PC-3 (cell line): ENCODE measurements around the gene IWS1. TPM values are rescaled to one million over a fixed set of nuclear protein-coding genes. Genes with fewer than 3 reads are reported as not detected.
A peak's percentile ranks its signal among the peaks of the same experiment; 100 is the strongest.

Experiments used
- ATAC-seq: fragments of 200-7000 bp; cut with Tn5 transposase; 2 replicates; pipeline ENCODE4 v1.9.1; 2020; ENCODE audit warnings: mild to moderate bottlenecking, moderate library complexity
- BruUV-seq: library from RNA; stranded (reverse); fragments of 400-500 nt; replicated peaks from 2 replicates; lab custom pipeline; 2021; lab: Mats Ljungman, UMichigan
- CTCF ChIA-PET: fragments of 300-600 bp; sonication (Branson Sonifier 250); formaldehyde crosslinking; loops from one replicate; lab custom pipeline; 2022; ENCODE audit warnings: antibody characterized with exemption; lab: Charles Lee
- POLR2A ChIA-PET: fragments of 300-600 bp; sonication (Branson Sonifier 250); formaldehyde crosslinking; loops from one replicate; lab custom pipeline; 2022; ENCODE audit warnings: antibody characterized with exemption; ENCODE audit not compliant: unreplicated experiment; lab: Charles Lee
- DNase-seq: peaks from one replicate; pipeline ENCODE4 v3.0.0-alpha.2; 2015
- H2AFZ ChIP-seq: fragments of 300-600 bp; sonication (generic); 2 replicates; pipeline ENCODE4 v1.6.0; 2016; ENCODE audit warnings: antibody characterized with exemption, low read length
- H3F3A ChIP-seq: fragments of 300-600 bp; sonication (generic); one replicate; pipeline ENCODE4 v1.6.0; 2017; ENCODE audit warnings: antibody characterized with exemption, low read length, control low read depth, mild to moderate bottlenecking; ENCODE audit not compliant: unreplicated experiment
- H3K27ac ChIP-seq: fragments of 300-600 bp; sonication (generic); 2 replicates; pipeline ENCODE4 v1.5.1; 2016; ENCODE audit warnings: mild to moderate bottlenecking, low read length
- H3K27me3 ChIP-seq: fragments of 300-600 bp; sonication (generic); 2 replicates; pipeline ENCODE4 v1.6.1; 2016; ENCODE audit warnings: low read length, mixed read lengths
- H3K36me3 ChIP-seq: fragments of 300-600 bp; sonication (generic); 2 replicates; pipeline ENCODE4 v1.6.1; 2016; ENCODE audit warnings: low read depth, mixed run types, low read length, mixed read lengths
- H3K4me1 ChIP-seq: fragments of 300-600 bp; sonication (generic); 2 replicates; pipeline ENCODE4 v1.5.1; 2016; ENCODE audit warnings: low read length; ENCODE audit not compliant: insufficient read depth
- H3K4me2 ChIP-seq: fragments of 300-600 bp; sonication (generic); 2 replicates; pipeline ENCODE4 v1.6.0; 2016; ENCODE audit warnings: low read length
- H3K4me3 ChIP-seq: fragments of 300-600 bp; sonication (generic); 2 replicates; pipeline ENCODE4 v1.5.1; 2016; ENCODE audit warnings: mild to moderate bottlenecking, low read length, mixed read lengths
- H3K79me2 ChIP-seq: fragments of 300-600 bp; sonication (generic); 2 replicates; pipeline ENCODE4 v1.6.1; 2017; ENCODE audit warnings: low read length, mixed read lengths
- H3K9ac ChIP-seq: fragments of 300-600 bp; sonication (generic); 2 replicates; pipeline ENCODE4 v1.6.0; 2016; ENCODE audit warnings: mild to moderate bottlenecking, low read length
- H3K9me2 ChIP-seq: fragments of 300-600 bp; sonication (generic); replicated peaks from 2 replicates; pipeline ENCODE4 v1.6.1; 2016; ENCODE audit warnings: mixed run types, low read length, mixed read lengths
- H3K9me3 ChIP-seq: fragments of 300-600 bp; sonication (generic); 2 replicates; pipeline ENCODE4 v1.6.1; 2016; ENCODE audit warnings: low read length, mixed read lengths
- H4K20me1 ChIP-seq: fragments of 300-600 bp; sonication (generic); 2 replicates; pipeline ENCODE4 v1.6.1; 2016; ENCODE audit warnings: low read length, mixed read lengths
- CTCF ChIP-seq: fragments of 300-600 bp; sonication (generic); conservative IDR thresholded peaks from 2 replicates; pipeline ENCODE4 v1.5.1; 2017; ENCODE audit warnings: antibody characterized with exemption, low read depth, mild to moderate bottlenecking, low read length
- EZH2 ChIP-seq: fragments of 300-600 bp; sonication (generic); IDR thresholded peaks from one replicate; pipeline ENCODE4 v1.6.1; 2017; ENCODE audit warnings: antibody characterized with exemption, mild to moderate bottlenecking, low read length; ENCODE audit not compliant: unreplicated experiment
- EZH2phosphoT487 ChIP-seq: fragments of 300-600 bp; sonication (generic); IDR thresholded peaks from 2 replicates; pipeline ENCODE4 v1.6.1; 2018; ENCODE audit warnings: mild to moderate bottlenecking, antibody characterized with exemption, low read length, borderline replicate concordance
- intact Hi-C: fragments of 100-400 bp; cut with micrococcal nuclease; formaldehyde crosslinking; loops from 2 replicates; pipeline ENCODE4 v1.9.0; 2023
- total RNA-seq: library from RNA; depleted of rRNA; stranded (reverse); fragments of >200 nt; gene quantifications from 2 replicates; pipeline ENCODE4 v1.2.3, GENCODE V29; 2014

Gene IWS1
- total RNA-seq, 1 experiment from 2014 or later, result 51.4 TPM

GRCh38 chr2:127454595-127455565 is 71.4 kb downstream of the IWS1 start:
- H3K27ac ChIP-seq, result no peak overlapping the region
- no peak overlapping the region for H2AFZ ChIP-seq
- H3K9me2 ChIP-seq, result no peaks in the 10 kb centered on the region
- no peak for TF ChIP-seq EZH2phosphoT487
- no peak for TF ChIP-seq CTCF
- no peak for TF ChIP-seq EZH2
- ATAC-seq, result peak; percentile 80
- H3K9me3 ChIP-seq, result no peaks in the 10 kb centered on the region
- H3K4me2 ChIP-seq, result peak overlapping the region; percentile 44
- peak; percentile 49 for DNase-seq
- no peaks in the 10 kb centered on the region for H3K79me2 ChIP-seq
- H3K4me1 ChIP-seq, result peaks cover 13% of the 10 kb centered on the region
- no peak overlapping the region for H3K9ac ChIP-seq
- H3F3A ChIP-seq, result no peaks in the 10 kb centered on the region
- POLR2A ChIA-PET, result interaction anchor here (0.5 kb wide), 1 partner anchor 31 kb away, joined by 4 read pairs; no protein-coding TSS in a partner anchor
- H4K20me1 ChIP-seq, result no peaks in the 10 kb centered on the region
- intact Hi-C loops, result loop anchor here (2.0 kb wide), 1 partner anchor 24 kb away; no protein-coding TSS in a partner anchor
- CTCF ChIA-PET, result no interaction called here
- H3K4me3 ChIP-seq, result no peak overlapping the region
- BruUV-seq, result no TSS peak
- H3K36me3 ChIP-seq, result no peaks in the 10 kb centered on the region
- no peaks in the 10 kb centered on the region for H3K27me3 ChIP-seq

- Histone ChIP-seq H3K9ac (no peak overlapping the region), H3K9me2 (no peaks in the 10 kb centered on the region), H3K4me2 (no peak overlapping the region), H3K4me3 (no peak overlapping the region), H3K79me2 (no peaks in the 10 kb centered on the region), H3F3A (no peaks in the 10 kb centered on the region), H3K27ac (no peak overlapping the region), H4K20me1 (no peaks in the 10 kb centered on the region), H3K36me3 (no peaks in the 10 kb centered on the region), H3K9me3 (no peaks in the 10 kb centered on the region), H3K27me3 (no peaks in the 10 kb centered on the region), H2AFZ (no peak overlapping the region), H3K4me1 (peaks cover 18% of the 10 kb centered on the region)
- no peak for TF ChIP-seq EZH2
- TF ChIP-seq EZH2phosphoT487, result no peak
- TF ChIP-seq CTCF, result peak; percentile 55
- ATAC-seq (peak; percentile 39; the same call in 1 of the 2 replicates), DNase-seq (peak; percentile 29)
- intact Hi-C loops, result loop anchor here (2.0 kb wide), 1 partner anchor 25 kb away; no protein-coding TSS in a partner anchor
- ChIA-PET POLR2A (no interaction called here), CTCF (no interaction called here)
- BruUV-seq, result no TSS peak
Measured at GRCh38 chr2:127453392-127454171, 72.7 kb downstream of the IWS1 start.
